ENCODE results near the gene RAB41. TPM values are rescaled to one million over a fixed set of nuclear protein-coding genes. Genes with fewer than 3 reads are reported as not detected.
"Not testable (repeated sequence)": the region's sequence is repeated elsewhere in the genome, so short reads cannot be mapped to it uniquely, and the experiment has no call there.

RAB41 gene
- total RNA-seq (2014; rRNA removed; shearing (Covaris generic)) = not detected in 2 replicates

GRCh38 chrX:70281951-70282350, at the start of gene RAB41:
Gene RAB41 (plus strand): TSS chrX:70282172. CDS start chrX:70282218, 46 bp downstream.
- DNase-seq (ENCODE audit: low read depth) = no peak

DNA sequence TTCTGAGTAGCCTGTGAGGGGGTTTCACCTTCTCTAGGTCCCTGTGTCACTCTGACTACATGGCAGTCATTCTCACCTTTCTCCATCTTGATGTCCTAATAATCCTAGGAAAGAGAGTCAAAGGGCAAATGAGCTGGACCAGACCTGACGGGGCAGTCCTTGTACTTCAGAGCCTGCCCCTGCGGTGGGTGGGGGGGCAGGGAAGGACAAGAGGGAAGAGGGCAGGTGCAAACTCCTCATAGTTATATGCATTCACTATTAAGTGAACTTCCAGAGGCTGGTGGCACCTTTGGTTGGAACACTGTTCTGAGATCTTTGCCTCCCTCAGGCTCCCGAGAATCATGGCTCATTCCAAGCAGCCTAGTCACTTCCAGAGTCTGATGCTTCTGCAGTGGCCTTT, 47.6 kb upstream of the RAB41 start, which contains the start of gene AWAT1:
TSS of gene AWAT1 (plus strand) at position 301 of the 400 bp plus-strand sequence. CDS start at position 342, 41 bp downstream.
- DNase-seq (ENCODE audit: low read depth) = no peak

DNA sequence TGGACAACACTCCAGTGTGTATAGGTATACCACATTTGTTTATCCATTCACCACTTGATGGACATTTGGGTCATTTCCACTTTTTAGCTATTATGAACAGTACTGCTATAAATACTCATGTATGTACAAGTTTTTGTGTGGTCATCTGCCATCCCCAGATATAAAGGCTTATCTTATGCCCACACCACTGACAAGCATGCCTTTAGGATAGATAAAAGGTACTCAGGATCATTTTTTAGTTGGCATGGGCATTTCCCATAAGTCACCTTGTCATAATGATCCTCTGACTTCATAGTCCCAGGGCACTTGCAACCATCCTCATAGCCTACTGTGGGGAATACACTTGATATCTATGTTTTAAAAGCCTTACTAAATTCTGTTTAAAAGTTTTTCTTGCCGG, 41.2 kb upstream of the RAB41 start:
- no peak for DNase-seq (ENCODE audit: low read depth)

- DNase-seq (ENCODE audit: low read depth) = no peak
Measured at GRCh38 chrX:70241501-70241900, 40.5 kb upstream of the RAB41 start.

GRCh38 chrX:70243601-70244000, 38.4 kb upstream of the RAB41 start:
- DNase-seq (ENCODE audit: low read depth) = peak; percentile 65

- DNase-seq (ENCODE audit: low read depth) = no peak
Measured at GRCh38 chrX:70244881-70245280, 37.1 kb upstream of the RAB41 start.

DNA sequence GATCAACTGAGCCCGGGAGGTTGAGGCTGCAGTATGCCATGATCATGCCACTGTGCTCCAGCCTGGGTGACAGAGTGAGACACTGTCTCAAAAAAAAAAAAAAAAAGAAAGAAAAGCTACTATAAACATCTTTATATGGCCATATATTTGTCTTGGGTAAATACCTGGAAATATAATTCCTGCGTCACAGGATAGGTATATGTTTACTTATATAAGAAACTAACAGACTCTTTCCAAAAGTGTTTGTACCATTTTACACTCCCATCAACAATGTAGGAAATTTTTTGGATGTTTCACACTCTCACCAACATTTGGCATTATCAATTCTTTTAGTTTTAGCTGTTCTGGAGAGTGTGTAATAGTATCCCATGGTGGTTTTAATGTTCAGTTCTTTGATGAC, 34.7 kb upstream of the RAB41 start:
- no peak for DNase-seq (ENCODE audit: low read depth)

DNA sequence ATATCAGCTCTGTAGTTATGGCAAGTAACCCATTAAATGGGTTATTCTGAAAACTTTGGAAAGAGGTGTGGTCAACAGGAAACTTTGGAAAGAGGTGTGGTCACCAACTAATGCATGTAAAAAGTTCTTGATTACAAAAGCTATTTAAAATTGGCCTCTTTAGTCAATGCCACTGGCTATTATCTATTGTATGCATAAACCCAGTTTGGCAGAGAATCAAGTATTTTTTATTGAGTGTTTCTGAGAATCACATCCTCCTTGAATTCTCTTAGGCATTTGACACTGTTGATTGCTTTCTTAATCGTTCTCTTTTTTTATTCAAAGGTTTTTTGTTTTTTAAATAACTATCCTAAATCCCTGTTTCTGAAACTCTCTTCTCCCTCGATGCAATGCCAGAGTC, 29.5 kb upstream of the RAB41 start:
- DNase-seq (ENCODE audit: low read depth) = no peak

- no peak for DNase-seq (ENCODE audit: low read depth)
Measured at GRCh38 chrX:70253377-70254062, 28.5 kb upstream of the RAB41 start.

GRCh38 chrX:70254063-70254400, 27.9 kb upstream of the RAB41 start:
- DNase-seq (ENCODE audit: low read depth) = no peak

GRCh38 chrX:70254909-70255308, 27.1 kb upstream of the RAB41 start:
- DNase-seq (ENCODE audit: low read depth) = no peak

DNA sequence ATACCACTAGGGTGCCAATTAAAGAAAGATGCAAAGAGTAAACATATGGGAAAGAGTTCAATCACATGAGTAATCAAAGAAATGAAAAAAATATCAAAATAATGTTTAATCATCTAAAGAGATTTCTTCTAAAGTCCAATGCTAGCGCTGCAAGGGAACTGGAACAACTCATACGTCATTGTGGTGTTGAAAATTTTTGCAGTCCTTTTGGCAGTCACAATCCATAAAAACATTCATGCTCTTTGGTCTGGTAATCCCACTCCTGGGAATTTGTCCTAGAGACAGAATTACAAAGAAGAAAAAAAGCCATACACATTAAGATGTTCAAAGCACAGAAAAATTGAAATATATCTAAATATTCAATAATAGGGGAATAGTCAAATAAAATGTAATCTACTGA, 26.5 kb upstream of the RAB41 start:
- no peak for DNase-seq (ENCODE audit: low read depth)

DNA sequence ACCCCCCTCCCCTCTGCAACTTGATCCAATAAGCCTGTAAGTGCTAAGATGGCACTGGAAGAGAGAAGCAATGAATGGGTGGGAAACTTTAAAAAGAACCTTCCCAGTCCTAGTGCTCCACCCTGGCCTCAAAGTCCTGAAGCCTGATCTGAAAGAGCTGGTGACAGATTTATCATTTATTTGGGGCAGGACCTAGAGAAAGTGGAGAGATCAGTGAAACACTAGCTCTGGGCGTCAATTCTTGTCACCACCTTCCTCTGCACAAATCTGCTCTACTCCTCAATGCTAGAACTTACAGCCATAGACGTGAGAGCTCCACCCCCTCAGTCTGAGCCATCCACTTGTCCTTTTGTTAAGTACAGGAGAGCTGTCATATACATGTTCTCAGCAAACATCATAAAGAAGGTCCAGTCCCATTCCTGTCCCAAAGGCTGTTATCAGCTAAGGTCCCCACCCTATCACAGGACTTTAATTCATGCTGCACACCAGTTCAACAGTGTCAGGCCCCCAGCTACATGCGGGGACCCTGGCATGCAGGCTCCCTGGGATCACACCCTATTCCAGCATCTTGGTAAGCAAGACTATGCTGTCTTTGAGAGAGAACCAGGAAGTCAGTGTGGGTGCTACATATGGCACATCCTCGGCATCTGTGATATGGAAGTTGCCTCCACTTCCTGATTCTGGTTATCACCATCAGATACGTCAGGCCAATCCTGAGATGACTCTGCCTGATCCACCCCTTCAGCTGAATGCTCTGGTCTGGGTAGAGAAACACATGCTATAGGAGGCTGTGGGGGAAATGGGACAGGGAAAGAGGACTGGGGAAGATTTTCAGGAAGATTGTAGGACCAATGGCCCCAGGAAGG, 24.3 kb upstream of the RAB41 start:
- DNase-seq (ENCODE audit: low read depth) = no peak

DNA sequence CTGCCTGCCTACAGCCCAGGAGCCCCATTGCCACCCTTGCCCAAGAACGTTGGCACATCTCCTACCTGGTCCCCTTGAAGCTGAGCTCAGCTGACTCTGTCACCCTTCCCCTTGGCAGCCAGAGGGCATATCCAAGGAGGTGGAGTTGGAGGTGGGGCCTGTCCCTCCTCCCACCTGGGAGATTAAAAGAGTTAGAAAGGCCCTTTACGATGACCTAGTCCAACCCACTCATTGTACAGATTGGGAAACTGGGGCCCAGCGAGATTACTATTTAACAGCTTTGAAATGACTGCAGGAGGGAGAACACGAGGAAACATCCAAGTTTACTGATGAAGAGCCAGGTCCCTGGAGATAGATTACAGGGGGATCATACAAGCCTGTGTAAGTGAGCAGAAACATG, 21.9 kb upstream of the RAB41 start, which contains the start of gene P2RY4:
TSS of gene P2RY4 (minus strand) at position 101 of the 400 bp plus-strand sequence. CDS start 580 bp downstream, outside the sequence.
- DNase-seq (ENCODE audit: low read depth) = no peak

GRCh38 chrX:70262952-70263567, 18.9 kb upstream of the RAB41 start:
- DNase-seq (ENCODE audit: low read depth) = peak; percentile 40

DNA sequence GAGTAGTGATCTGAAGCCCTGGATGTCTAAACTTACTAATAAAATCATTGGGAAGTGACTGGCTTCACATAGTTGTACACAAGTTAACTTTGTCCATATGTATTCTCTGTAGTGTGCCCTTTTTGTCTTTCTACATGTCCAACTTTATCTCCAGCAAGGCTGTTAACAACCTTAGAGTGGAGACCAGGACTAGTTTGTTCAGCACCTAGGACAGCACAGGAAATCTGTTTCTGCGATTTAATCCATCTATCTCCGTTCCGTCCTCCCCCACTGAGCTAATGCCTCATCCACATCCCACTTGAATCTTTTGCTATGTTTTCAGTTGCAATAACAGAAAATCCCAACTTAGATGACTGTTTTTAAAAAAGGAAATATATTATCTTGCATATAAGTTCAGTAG, 17.2 kb upstream of the RAB41 start:
- DNase-seq (ENCODE audit: low read depth) = peak; percentile 7

- no peak for DNase-seq (ENCODE audit: low read depth)
Measured at GRCh38 chrX:70268034-70268433, 13.9 kb upstream of the RAB41 start, which contains the start of gene ARR3. Gene ARR3 (plus strand): TSS chrX:70268334. CDS start chrX:70269386, 1,052 bp downstream.

GRCh38 chrX:70274029-70274428, 7.9 kb upstream of the RAB41 start:
- DNase-seq (ENCODE audit: low read depth) = not testable (repeated sequence)

DNA sequence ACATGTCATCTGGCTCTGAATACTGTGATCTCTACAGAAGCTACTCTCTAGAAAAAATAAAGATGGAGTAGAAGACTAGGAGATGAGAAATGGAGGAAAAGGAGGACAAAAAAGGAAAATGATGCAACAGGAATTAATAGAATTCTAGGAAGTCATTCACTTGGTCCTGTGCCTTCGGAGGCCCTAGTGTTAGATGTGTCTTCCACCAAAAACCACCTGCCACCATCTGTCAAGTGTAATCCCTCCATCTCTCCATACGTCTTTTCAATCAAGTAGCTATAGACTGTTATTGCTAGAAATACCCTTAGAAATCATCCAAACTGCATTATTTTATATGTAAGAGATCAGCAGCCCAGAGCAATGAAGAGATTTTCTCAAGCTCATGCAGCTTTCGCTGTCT, 2.9 kb upstream of the RAB41 start:
- no peak for DNase-seq (ENCODE audit: low read depth)

GRCh38 chrX:70280573-70280972, 1.4 kb upstream of the RAB41 start:
- DNase-seq (ENCODE audit: low read depth) = no peak

GRCh38 chrX:70289168-70289792, 7.3 kb downstream of the RAB41 start:
- DNase-seq (ENCODE audit: low read depth) = peak; percentile 13

All from RPMI7951 (cell line).